Measurements from ENCODE around the gene PLP2. TPM values are rescaled to one million over a fixed set of nuclear protein-coding genes. Genes with fewer than 3 reads are reported as not detected.

The PLP2 gene
- total RNA-seq, 2 experiments from 2014 or later, result 21.2 to 54.3 TPM

GRCh38 chrX:49183701-49184281 lies 12.1 kb downstream of the PLP2 start:
- Histone ChIP-seq H3K27ac (ENCODE audit: low read depth, low read length, poor library complexity, severe bottlenecking) (no peak overlapping the region), H3K4me3 (ENCODE audit: low read depth, low read length, poor library complexity, severe bottlenecking) (no peak overlapping the region), H3K36me3 (ENCODE audit: insufficient read depth, low read length) (peaks cover 31% of the 10 kb centered on the region), H3K4me2 (ENCODE audit: low read length) (no peak overlapping the region), H2AFZ (ENCODE audit: low read length) (no peak overlapping the region), H3K9me3 (ENCODE audit: low read length) (no peaks in the 10 kb centered on the region), H4K20me1 (ENCODE audit: insufficient read depth, low read length) (no peaks in the 10 kb centered on the region), H3K9me2 (ENCODE audit: insufficient read depth, low read length) (no peaks in the 10 kb centered on the region), H3K79me2 (ENCODE audit: insufficient read depth, low read depth, low read length) (peaks cover 13% of the 10 kb centered on the region; the same call in 1 of the 2 replicates), H3K4me1 (ENCODE audit: insufficient read depth, low read length, poor library complexity, severe bottlenecking) (peaks cover 11% of the 10 kb centered on the region)
- no peak for DNase-seq (ENCODE audit: low spot score)
- POLR2A ChIA-PET, result interaction anchor here (0.6 kb wide), 1 partner anchor 17 kb away, joined by 3 read pairs; no protein-coding TSS in a partner anchor
- no TSS peak for BruUV-seq (replicated peaks)
- TF ChIP-seq EZH2phosphoT487 (IDR thresholded peaks at IDR 0.05; ENCODE audit: borderline replicate concordance, low read depth, low read length), result no peak
- intact Hi-C loops (cut with micrococcal nuclease; ENCODE audit: unreplicated experiment), result no loop called here
- CTCF ChIA-PET (ENCODE audit: unreplicated experiment), result no interaction called here

- peaks cover 24% of the 10 kb centered on the region for H3K36me3 ChIP-seq (ENCODE audit: insufficient read depth, low read length)
- H3K4me2 ChIP-seq (ENCODE audit: low read length), result peak overlapping the region; percentile 92
- DNase-seq (ENCODE audit: low spot score), result peak; percentile 42
- H3K4me1 ChIP-seq (ENCODE audit: insufficient read depth, low read length, poor library complexity, severe bottlenecking), result peaks cover 17% of the 10 kb centered on the region
- TF ChIP-seq CTCF (conservative IDR thresholded peaks at IDR 0.05; ENCODE audit: low read length), result no peak
- TF ChIP-seq EZH2phosphoT487 (IDR thresholded peaks at IDR 0.05; ENCODE audit: borderline replicate concordance, low read depth, low read length), result no peak
- no peaks in the 10 kb centered on the region for H4K20me1 ChIP-seq (ENCODE audit: insufficient read depth, low read length)
- intact Hi-C loops (cut with micrococcal nuclease; ENCODE audit: unreplicated experiment), result no loop called here
- H3K9me2 ChIP-seq (ENCODE audit: insufficient read depth, low read length), result no peaks in the 10 kb centered on the region
- H3K79me2 ChIP-seq (ENCODE audit: insufficient read depth, low read depth, low read length), result peaks cover 13% of the 10 kb centered on the region; the same call in 1 of the 2 replicates
- BruUV-seq (replicated peaks), result no TSS peak
- no peaks in the 10 kb centered on the region for H3K9me3 ChIP-seq (ENCODE audit: low read length)
- peak overlapping the region; percentile 87 for H3K4me3 ChIP-seq (ENCODE audit: low read depth, low read length, poor library complexity, severe bottlenecking)
- H3K27ac ChIP-seq (ENCODE audit: low read depth, low read length, poor library complexity, severe bottlenecking), result peak overlapping the region; percentile 14
- no peak overlapping the region for H2AFZ ChIP-seq (ENCODE audit: low read length)
- ChIA-PET POLR2A (interaction anchor here (0.6 to 0.7 kb wide), 2 partner anchors 18 to 519 kb away, joined by 3 read pairs; no protein-coding TSS in a partner anchor), CTCF (ENCODE audit: unreplicated experiment) (no interaction called here)
Observed at GRCh38 chrX:49184294-49185281, 12.9 kb downstream of the PLP2 start.

All from OCI-LY7 (cell line).